ENCODE measurements around the gene SEC14L5. TPM values are rescaled to one million over a fixed set of nuclear protein-coding genes. Genes with fewer than 3 reads are reported as not detected.
"Not testable (repeated sequence)": the region's sequence is repeated elsewhere in the genome, so short reads cannot be mapped to it uniquely, and the experiment has no call there.

Gene SEC14L5
- total RNA-seq, 1 experiment from 2014 or later, result 1.8 TPM

GRCh38 chr16:4926928-4927327 is 31.2 kb upstream of the SEC14L5 start:
- Histone ChIP-seq H4K20me1 (ENCODE audit: insufficient read depth) (no peaks in the 10 kb centered on the region), H3K9me2 (ENCODE audit: insufficient read depth) (no peaks in the 10 kb centered on the region), H3K4me1 (replicated peaks; ENCODE audit: insufficient read depth) (peaks cover 32% of the 10 kb centered on the region), H3K4me3 (no peak overlapping the region), H3F3A (ENCODE audit: insufficient read depth, low read depth) (peaks cover 40% of the 10 kb centered on the region), H3K9me3 (ENCODE audit: insufficient read depth, low read depth) (peaks cover 17% of the 10 kb centered on the region), H3K27me3 (ENCODE audit: insufficient read depth, low read depth) (no peaks in the 10 kb centered on the region), H2AFZ (no peak overlapping the region), H3K4me2 (no peak overlapping the region), H3K79me2 (ENCODE audit: low read depth) (peaks cover 81% of the 10 kb centered on the region), H3K36me3 (ENCODE audit: low read depth) (peaks cover 39% of the 10 kb centered on the region), H3K27ac (no peak overlapping the region)
- ChIA-PET POLR2A (ENCODE audit: unreplicated experiment) (interaction anchor here (0.6 kb wide), 2 partner anchors 14 to 29 kb away, joined by 3 read pairs; no protein-coding TSS in a partner anchor), CTCF (no interaction called here)
- no peak for DNase-seq
- BruUV-seq (replicated peaks), result no TSS peak
- intact Hi-C loops (cut with micrococcal nuclease; ENCODE audit: unreplicated experiment), result no loop called here
- TF ChIP-seq CTCF (conservative IDR thresholded peaks at IDR 0.05) (no peak), EZH2 (IDR thresholded peaks at IDR 0.05; ENCODE audit: low read depth) (no peak)

DNA sequence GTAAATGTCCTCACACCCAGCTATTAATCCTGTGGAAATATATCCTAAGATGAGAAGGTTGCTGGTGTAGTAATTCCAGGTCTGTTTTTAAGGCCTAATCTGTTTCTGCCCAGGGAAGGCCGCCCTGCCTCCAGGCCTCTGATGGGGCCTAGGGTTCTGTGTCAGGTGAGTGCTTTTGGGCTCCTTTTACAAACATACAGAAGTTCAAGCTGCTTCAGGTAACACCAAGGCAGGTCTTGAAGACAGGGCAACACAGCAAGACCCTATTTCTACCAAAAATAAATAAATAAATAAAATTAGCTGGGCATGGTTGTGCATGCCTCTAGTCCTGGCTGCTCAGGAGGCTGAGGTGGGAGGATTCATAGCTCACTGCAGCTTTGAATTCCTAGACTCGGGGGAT is 30.5 kb upstream of the SEC14L5 start:
- POLR2A ChIA-PET (ENCODE audit: unreplicated experiment), result interaction anchor here (0.6 kb wide), 1 partner anchor 28 kb away, joined by 3 read pairs; no protein-coding TSS in a partner anchor
- BruUV-seq (replicated peaks), result no TSS peak
- Histone ChIP-seq H3K9me2 (ENCODE audit: insufficient read depth) (no peaks in the 10 kb centered on the region), H4K20me1 (ENCODE audit: insufficient read depth) (peaks cover 2% of the 10 kb centered on the region), H3K36me3 (ENCODE audit: low read depth) (peaks cover 39% of the 10 kb centered on the region), H3F3A (ENCODE audit: insufficient read depth, low read depth) (peaks cover 40% of the 10 kb centered on the region), H3K27me3 (ENCODE audit: insufficient read depth, low read depth) (no peaks in the 10 kb centered on the region), H3K27ac (no peak overlapping the region), H3K4me2 (no peak overlapping the region), H2AFZ (no peak overlapping the region), H3K4me3 (no peak overlapping the region), H3K9me3 (ENCODE audit: insufficient read depth, low read depth) (peaks cover 17% of the 10 kb centered on the region), H3K79me2 (ENCODE audit: low read depth) (peaks cover 80% of the 10 kb centered on the region), H3K4me1 (replicated peaks; ENCODE audit: insufficient read depth) (peaks cover 32% of the 10 kb centered on the region)
- intact Hi-C loops (cut with micrococcal nuclease; ENCODE audit: unreplicated experiment), result no loop called here
- CTCF ChIA-PET, result no interaction called here
- no peak for DNase-seq
- TF ChIP-seq CTCF (conservative IDR thresholded peaks at IDR 0.05), result no peak
- TF ChIP-seq EZH2 (IDR thresholded peaks at IDR 0.05; ENCODE audit: low read depth), result no peak

GRCh38 chr16:4928227-4928626 is 29.9 kb upstream of the SEC14L5 start:
- POLR2A ChIA-PET (ENCODE audit: unreplicated experiment), result no interaction called here
- peaks cover 39% of the 10 kb centered on the region for H3K36me3 ChIP-seq (ENCODE audit: low read depth)
- BruUV-seq (replicated peaks), result no TSS peak

GRCh38 chr16:4929619-4930018 is 28.5 kb upstream of the SEC14L5 start:
- intact Hi-C loops (cut with micrococcal nuclease; ENCODE audit: unreplicated experiment), result not testable (repeated sequence)
- peaks cover 22% of the 10 kb centered on the region for H4K20me1 ChIP-seq (ENCODE audit: insufficient read depth)

More at GRCh38 chr16:4928227-4928626, 29.9 kb upstream of the SEC14L5 start:
- H3K4me3 ChIP-seq, result no peak overlapping the region
- H3F3A ChIP-seq (ENCODE audit: insufficient read depth, low read depth), result peaks cover 40% of the 10 kb centered on the region
- peaks cover 8% of the 10 kb centered on the region for H4K20me1 ChIP-seq (ENCODE audit: insufficient read depth)
- intact Hi-C loops (cut with micrococcal nuclease; ENCODE audit: unreplicated experiment), result no loop called here
- no peak for DNase-seq
- H3K9me2 ChIP-seq (ENCODE audit: insufficient read depth), result no peaks in the 10 kb centered on the region
- H3K4me2 ChIP-seq, result no peak overlapping the region
- H2AFZ ChIP-seq, result no peak overlapping the region
- no peaks in the 10 kb centered on the region for H3K27me3 ChIP-seq (ENCODE audit: insufficient read depth, low read depth)
- CTCF ChIA-PET, result no interaction called here
- peaks cover 17% of the 10 kb centered on the region for H3K9me3 ChIP-seq (ENCODE audit: insufficient read depth, low read depth)
- H3K4me1 ChIP-seq (replicated peaks; ENCODE audit: insufficient read depth), result peaks cover 32% of the 10 kb centered on the region
- H3K79me2 ChIP-seq (ENCODE audit: low read depth), result peaks cover 80% of the 10 kb centered on the region
- TF ChIP-seq EZH2 (IDR thresholded peaks at IDR 0.05; ENCODE audit: low read depth) (no peak), CTCF (conservative IDR thresholded peaks at IDR 0.05) (no peak)
- H3K27ac ChIP-seq, result no peak overlapping the region

More at GRCh38 chr16:4929619-4930018, 28.5 kb upstream of the SEC14L5 start:
- Histone ChIP-seq H3K4me1 (replicated peaks; ENCODE audit: insufficient read depth) (peaks cover 22% of the 10 kb centered on the region), H3K9me3 (ENCODE audit: insufficient read depth, low read depth) (peaks cover 17% of the 10 kb centered on the region), H3K36me3 (ENCODE audit: low read depth) (peaks cover 36% of the 10 kb centered on the region), H3F3A (ENCODE audit: insufficient read depth, low read depth) (peaks cover 34% of the 10 kb centered on the region), H3K79me2 (ENCODE audit: low read depth) (peaks cover 80% of the 10 kb centered on the region)
- CTCF ChIA-PET; H3K9me2 ChIP-seq (ENCODE audit: insufficient read depth); H3K4me2 ChIP-seq; BruUV-seq (replicated peaks); H2AFZ ChIP-seq; H3K27me3 ChIP-seq (ENCODE audit: insufficient read depth, low read depth); H3K27ac ChIP-seq; H3K4me3 ChIP-seq; DNase-seq: not testable (repeated sequence)
- POLR2A ChIA-PET (ENCODE audit: unreplicated experiment), result interaction anchor here (0.9 kb wide), 1 partner anchor 11 kb away, joined by 3 read pairs; no protein-coding TSS in a partner anchor
